Activated CD4-positive, alpha-beta T cell treated with anti-CD3 and anti-CD28 coated beads for 1 hour (primary cell): ENCODE measurements around the gene OPN1MW.
"Not testable (repeated sequence)": the region's sequence is repeated elsewhere in the genome, so short reads cannot be mapped to it uniquely, and the experiment has no call there.

ENCODE experiments used
- DNase-seq: peaks from one replicate; pipeline ENCODE4 v3.0.0-alpha.2; 2020

Gene OPN1MW

GRCh38 chrX:154211499-154211898, 29.1 kb downstream of the OPN1MW start:
- not testable (repeated sequence) for DNase-seq

GRCh38 chrX:154219456-154219855, 37.1 kb downstream of the OPN1MW start, which contains the start of gene OPN1MW2:
Gene OPN1MW2, plus strand, starts transcription at chrX:154219756. Its CDS starts 60 bp downstream, at chrX:154219816.
- not testable (repeated sequence) for DNase-seq

- not testable (repeated sequence) for DNase-seq
Observed at GRCh38 chrX:154225292-154225691, 42.9 kb downstream of the OPN1MW start.

GRCh38 chrX:154226706-154227105, 44.3 kb downstream of the OPN1MW start:
- DNase-seq, result not testable (repeated sequence)

GRCh38 chrX:154231443-154231842, 49.0 kb downstream of the OPN1MW start:
- not testable (repeated sequence) for DNase-seq

GRCh38 chrX:154233620-154234019, 51.2 kb downstream of the OPN1MW start:
- not testable (repeated sequence) for DNase-seq

GRCh38 chrX:154238939-154239559, 56.7 kb downstream of the OPN1MW start:
- DNase-seq, result not testable (repeated sequence)

GRCh38 chrX:154239982-154240503, 57.6 kb downstream of the OPN1MW start:
- not testable (repeated sequence) for DNase-seq
